ENCODE measurements around the gene FILIP1. TPM values are rescaled to one million over a fixed set of nuclear protein-coding genes. Genes with fewer than 3 reads are reported as not detected.

FILIP1 gene
- total RNA-seq, 3 donors from 2014 or later (not counting 1 experiment from before 2014, with no cell fraction given), result not detected

GRCh38 chr6:75305573-75305972 lies 188.0 kb downstream of the FILIP1 start:
- Histone ChIP-seq H3K27me3 (ENCODE audit: control insufficient read depth, insufficient read depth, low read length) (peaks cover 5% of the 10 kb centered on the region), H3K27ac (ENCODE audit: low read length) (no peak overlapping the region), H3K9me3 (ENCODE audit: control insufficient read depth, insufficient read depth, low read length) (no peaks in the 10 kb centered on the region), H3K4me3 (ENCODE audit: low read length) (no peak overlapping the region), H3K4me1 (ENCODE audit: control insufficient read depth, insufficient read depth, low read length) (no peaks in the 10 kb centered on the region), H3K36me3 (ENCODE audit: control insufficient read depth, insufficient read depth, low read length) (no peaks in the 10 kb centered on the region)
- intact Hi-C loops (cut with micrococcal nuclease), result no loop called here
- no peak for TF ChIP-seq CTCF (IDR thresholded peaks at IDR 0.05)
- ATAC-seq, result no peak
- WGBS (ENCODE audit: insufficient coverage), result 79% methylated on average over 5 of the region's 5 CpGs
- peaks cover 8 to 14% of the 10 kb centered on the region in 2 donors for H3K27me3 Mint-ChIP-seq (ENCODE audit: low read depth in 2 of 2)
- no peak overlapping the region for H3K27ac Mint-ChIP-seq
- no peaks in the 10 kb centered on the region for H3K36me3 Mint-ChIP-seq
- H3K4me1 Mint-ChIP-seq, result no peaks in the 10 kb centered on the region
- DNase-seq, result no peak
- no peak overlapping the region for H3K4me3 Mint-ChIP-seq
- H3K9me3 Mint-ChIP-seq, result no peaks in the 10 kb centered on the region

GRCh38 chr6:75302280-75302679 lies 191.3 kb downstream of the FILIP1 start:
- intact Hi-C loops (cut with micrococcal nuclease), result no loop called here
- Mint-ChIP-seq H3K27ac (no peak overlapping the region), H3K9me3 (no peaks in the 10 kb centered on the region), H3K4me1 (no peaks in the 10 kb centered on the region), H3K4me3 (no peak overlapping the region), H3K27me3 (ENCODE audit: low read depth in 2 of 2) (peaks cover 8 to 14% of the 10 kb centered on the region in 2 donors), H3K36me3 (no peaks in the 10 kb centered on the region)
- 66% methylated on average over 3 of the region's 3 CpGs for WGBS (ENCODE audit: insufficient coverage)
- H3K4me1 ChIP-seq (ENCODE audit: control insufficient read depth, insufficient read depth, low read length), result no peaks in the 10 kb centered on the region
- DNase-seq, result no peak
- H3K27ac ChIP-seq (ENCODE audit: low read length), result no peak overlapping the region
- H3K27me3 ChIP-seq (ENCODE audit: control insufficient read depth, insufficient read depth, low read length), result no peaks in the 10 kb centered on the region
- no peaks in the 10 kb centered on the region for H3K9me3 ChIP-seq (ENCODE audit: control insufficient read depth, insufficient read depth, low read length)
- H3K4me3 ChIP-seq (ENCODE audit: low read length), result no peak overlapping the region
- H3K36me3 ChIP-seq (ENCODE audit: control insufficient read depth, insufficient read depth, low read length), result no peaks in the 10 kb centered on the region
- ATAC-seq, result no peak
- TF ChIP-seq CTCF (IDR thresholded peaks at IDR 0.05), result no peak

- H3K4me1 ChIP-seq (ENCODE audit: control insufficient read depth, insufficient read depth, low read length), result no peaks in the 10 kb centered on the region
- H3K27me3 ChIP-seq (ENCODE audit: control insufficient read depth, insufficient read depth, low read length), result no peaks in the 10 kb centered on the region
- no peak overlapping the region for H3K27ac ChIP-seq (ENCODE audit: low read length)
- H3K9me3 ChIP-seq (ENCODE audit: control insufficient read depth, insufficient read depth, low read length), result no peaks in the 10 kb centered on the region
- no peaks in the 10 kb centered on the region for H3K36me3 ChIP-seq (ENCODE audit: control insufficient read depth, insufficient read depth, low read length)
- ATAC-seq, result no peak
- H3K9me3 Mint-ChIP-seq, result no peaks in the 10 kb centered on the region
- intact Hi-C loops (cut with micrococcal nuclease), result no loop called here
- H3K27ac Mint-ChIP-seq, result no peak overlapping the region
- DNase-seq, result no peak
- H3K36me3 Mint-ChIP-seq, result no peaks in the 10 kb centered on the region
- peaks cover 8 to 12% of the 10 kb centered on the region in 2 donors for H3K27me3 Mint-ChIP-seq (ENCODE audit: low read depth in 2 of 2)
- no peak overlapping the region for H3K4me3 Mint-ChIP-seq
- no peak overlapping the region for H3K4me3 ChIP-seq (ENCODE audit: low read length)
- no peak for TF ChIP-seq CTCF (IDR thresholded peaks at IDR 0.05)
- H3K4me1 Mint-ChIP-seq, result no peaks in the 10 kb centered on the region
Observed at GRCh38 chr6:75301537-75301936, 192.1 kb downstream of the FILIP1 start.

GRCh38 chr6:75301088-75301487 lies 192.5 kb downstream of the FILIP1 start:
- no peak overlapping the region for H3K4me3 ChIP-seq (ENCODE audit: low read length)
- no peak for ATAC-seq
- Mint-ChIP-seq H3K4me1 (no peaks in the 10 kb centered on the region), H3K9me3 (no peaks in the 10 kb centered on the region), H3K27ac (no peak overlapping the region), H3K27me3 (ENCODE audit: low read depth in 2 of 2) (peaks cover 8 to 11% of the 10 kb centered on the region in 2 donors), H3K36me3 (no peaks in the 10 kb centered on the region), H3K4me3 (no peak overlapping the region)
- TF ChIP-seq CTCF (IDR thresholded peaks at IDR 0.05), result no peak
- no peaks in the 10 kb centered on the region for H3K27me3 ChIP-seq (ENCODE audit: control insufficient read depth, insufficient read depth, low read length)
- H3K36me3 ChIP-seq (ENCODE audit: control insufficient read depth, insufficient read depth, low read length), result no peaks in the 10 kb centered on the region
- no peaks in the 10 kb centered on the region for H3K9me3 ChIP-seq (ENCODE audit: control insufficient read depth, insufficient read depth, low read length)
- no peak for DNase-seq
- intact Hi-C loops (cut with micrococcal nuclease), result no loop called here
- H3K27ac ChIP-seq (ENCODE audit: low read length), result no peak overlapping the region
- H3K4me1 ChIP-seq (ENCODE audit: control insufficient read depth, insufficient read depth, low read length), result no peaks in the 10 kb centered on the region
- WGBS (ENCODE audit: insufficient coverage), result no CpG with 5 or more reads among the region's 2 CpGs
